GM10266 (cell line): ENCODE results near the gene NKPD1.
"Not testable (repeated sequence)": the region's sequence is repeated elsewhere in the genome, so short reads cannot be mapped to it uniquely, and the experiment has no call there.

Source experiments
- DNase-seq: peaks from one replicate; pipeline ENCODE4 v3.0.0; 2012; ENCODE audit errors: extremely low spot score
- CTCF ChIP-seq: IDR thresholded peaks from 2 replicates; pipeline ENCODE4 v1.5.1; 2012; ENCODE audit warnings: mild to moderate bottlenecking, low read depth; ENCODE audit not compliant: control insufficient read depth, insufficient read depth; ENCODE audit errors: missing control alignments

Gene NKPD1

GRCh38 chr19:45121827-45122345 lies 38.9 kb downstream of the NKPD1 start:
- TF ChIP-seq CTCF = no peak
- DNase-seq = no peak

GRCh38 chr19:45119582-45119981 lies 41.2 kb downstream of the NKPD1 start:
- no peak for DNase-seq
- no peak for TF ChIP-seq CTCF

GRCh38 chr19:45118591-45119355 lies 42.0 kb downstream of the NKPD1 start:
- DNase-seq = not testable (repeated sequence)

GRCh38 chr19:45118106-45118505 lies 42.7 kb downstream of the NKPD1 start:
- no peak for DNase-seq
- TF ChIP-seq CTCF = no peak

- DNase-seq = no peak
- no peak for TF ChIP-seq CTCF
These were observed 43.1 kb downstream of the NKPD1 start for GRCh38 chr19:45117671-45118070.

- TF ChIP-seq CTCF = no peak
- no peak for DNase-seq
These were observed 43.6 kb downstream of the NKPD1 start for GRCh38 chr19:45117167-45117594.

GRCh38 chr19:45115809-45116615 lies 44.8 kb downstream of the NKPD1 start:
- DNase-seq = no peak
- TF ChIP-seq CTCF = no peak
